Epithelial cell of esophagus (primary cell): ENCODE measurements around the gene CFAP74.
"Not testable (repeated sequence)": the region's sequence is repeated elsewhere in the genome, so short reads cannot be mapped to it uniquely, and the experiment has no call there.

Experiments used
- DNase-seq: peaks from one replicate; pipeline ENCODE4 v3.0.0; 2010; ENCODE audit warnings: low read depth
- H3K4me3 ChIP-seq: 2 replicates; pipeline ENCODE4 v1.5.1; 2011; ENCODE audit warnings: mild to moderate bottlenecking, low read length, control low read depth
- TF ChIP-seq, protein P1 (sequence below): IDR thresholded peaks from 2 replicates; pipeline ENCODE4 v1.5.1; 2011; ENCODE audit warnings: low read depth, mild to moderate bottlenecking, low read length, control low read depth, inconsistent platforms; ENCODE audit not compliant: insufficient read depth; ENCODE audit errors: missing control alignments

Gene CFAP74

DNA sequence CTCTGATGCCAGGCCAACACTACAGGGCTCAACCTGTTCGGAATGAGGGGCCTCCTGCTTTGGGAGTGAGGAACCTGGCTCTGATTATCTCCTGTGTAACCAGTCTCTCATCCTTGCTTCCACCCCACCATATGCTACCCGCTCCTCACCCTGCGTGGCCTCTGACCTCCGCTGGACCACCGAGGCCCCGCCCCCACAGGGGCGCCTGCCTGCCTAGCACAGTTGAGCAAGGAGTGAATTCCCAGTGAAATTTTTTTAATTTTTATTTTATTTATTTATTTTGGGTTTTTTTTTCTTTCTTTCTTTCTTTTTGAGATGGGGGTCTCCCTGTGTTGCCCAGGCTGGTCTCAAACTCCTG, 110.8 kb downstream of the CFAP74 start:
- DNase-seq = no peak
- no peak overlapping the region for H3K4me3 ChIP-seq
- TF ChIP-seq, protein P1, sequence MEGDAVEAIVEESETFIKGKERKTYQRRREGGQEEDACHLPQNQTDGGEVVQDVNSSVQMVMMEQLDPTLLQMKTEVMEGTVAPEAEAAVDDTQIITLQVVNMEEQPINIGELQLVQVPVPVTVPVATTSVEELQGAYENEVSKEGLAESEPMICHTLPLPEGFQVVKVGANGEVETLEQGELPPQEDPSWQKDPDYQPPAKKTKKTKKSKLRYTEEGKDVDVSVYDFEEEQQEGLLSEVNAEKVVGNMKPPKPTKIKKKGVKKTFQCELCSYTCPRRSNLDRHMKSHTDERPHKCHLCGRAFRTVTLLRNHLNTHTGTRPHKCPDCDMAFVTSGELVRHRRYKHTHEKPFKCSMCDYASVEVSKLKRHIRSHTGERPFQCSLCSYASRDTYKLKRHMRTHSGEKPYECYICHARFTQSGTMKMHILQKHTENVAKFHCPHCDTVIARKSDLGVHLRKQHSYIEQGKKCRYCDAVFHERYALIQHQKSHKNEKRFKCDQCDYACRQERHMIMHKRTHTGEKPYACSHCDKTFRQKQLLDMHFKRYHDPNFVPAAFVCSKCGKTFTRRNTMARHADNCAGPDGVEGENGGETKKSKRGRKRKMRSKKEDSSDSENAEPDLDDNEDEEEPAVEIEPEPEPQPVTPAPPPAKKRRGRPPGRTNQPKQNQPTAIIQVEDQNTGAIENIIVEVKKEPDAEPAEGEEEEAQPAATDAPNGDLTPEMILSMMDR = no peak

DNA sequence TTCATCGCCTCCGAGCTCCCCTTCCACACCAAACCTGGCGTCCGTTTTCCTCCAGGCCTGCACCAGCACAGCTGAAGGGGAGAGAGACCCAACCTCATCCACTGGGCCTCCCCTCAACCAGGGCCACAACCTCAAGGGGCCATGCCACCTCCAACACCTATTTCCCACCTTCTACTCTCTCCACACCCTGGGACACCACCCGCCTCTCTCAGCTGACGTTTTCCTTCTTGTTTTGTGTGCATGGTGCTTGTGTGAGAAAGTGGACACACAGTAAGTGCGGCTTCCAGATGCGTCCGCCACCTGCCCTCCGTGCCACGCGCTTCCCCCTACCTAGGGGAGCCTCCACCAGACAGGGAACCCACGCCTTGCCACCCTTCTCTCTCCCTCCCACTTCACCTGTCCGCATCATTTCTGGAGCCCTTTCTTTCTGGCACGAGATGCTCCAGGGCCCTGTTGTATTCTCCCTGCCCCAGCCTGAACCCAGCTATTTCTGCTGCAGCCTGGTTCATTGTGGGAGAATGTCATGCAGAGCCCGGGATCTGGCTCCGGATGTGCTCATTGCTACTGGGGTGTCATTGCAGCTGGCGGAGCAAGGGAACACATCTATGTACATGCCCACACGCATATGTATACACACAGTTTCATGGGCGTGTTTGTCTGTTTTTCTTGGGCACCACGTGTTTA, 111.4 kb downstream of the CFAP74 start:
- peak; percentile 78 for DNase-seq
- TF ChIP-seq, protein P1 = no peak
- H3K4me3 ChIP-seq = peak overlapping the region; percentile 70

DNA sequence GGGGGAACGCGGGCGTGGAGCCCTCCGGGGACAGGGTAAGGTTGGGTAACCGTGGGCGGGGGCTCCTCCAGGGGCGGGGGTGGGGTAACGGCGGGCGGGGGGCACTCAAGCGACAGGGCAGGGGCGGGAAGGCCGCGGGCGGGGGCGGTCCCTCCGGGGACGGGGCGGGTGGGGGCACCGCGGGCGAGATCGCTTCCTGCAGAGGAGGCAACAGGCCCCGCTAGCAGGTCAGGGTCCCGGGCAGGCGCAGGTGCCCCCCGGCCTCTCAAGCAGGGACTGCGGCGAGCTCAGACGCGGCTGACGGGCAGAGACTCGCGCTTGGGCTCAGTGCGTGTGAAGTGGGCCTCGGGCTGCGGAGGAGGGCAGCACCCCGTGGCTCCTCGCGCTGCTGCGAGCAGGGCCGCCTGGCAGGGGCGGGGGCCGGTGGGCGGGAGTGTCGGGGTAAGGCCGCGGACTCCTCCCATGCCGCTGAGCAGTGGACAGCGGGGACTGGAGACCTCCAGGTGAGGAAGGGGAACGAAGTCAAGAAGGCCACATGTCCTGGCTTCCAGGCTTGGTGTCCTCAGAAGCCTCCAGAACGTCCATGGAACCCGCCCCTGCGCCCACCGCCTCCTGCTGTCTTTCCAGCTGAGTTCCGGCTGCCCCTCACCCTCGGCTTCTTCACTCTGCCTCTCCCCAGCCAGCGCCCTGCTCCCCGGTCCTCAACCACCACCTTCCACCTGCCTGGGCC, 112.1 kb downstream of the CFAP74 start:
- peak; percentile 41 for DNase-seq
- TF ChIP-seq, protein P1 = no peak
- H3K4me3 ChIP-seq = peak overlapping the region; percentile 70

DNA sequence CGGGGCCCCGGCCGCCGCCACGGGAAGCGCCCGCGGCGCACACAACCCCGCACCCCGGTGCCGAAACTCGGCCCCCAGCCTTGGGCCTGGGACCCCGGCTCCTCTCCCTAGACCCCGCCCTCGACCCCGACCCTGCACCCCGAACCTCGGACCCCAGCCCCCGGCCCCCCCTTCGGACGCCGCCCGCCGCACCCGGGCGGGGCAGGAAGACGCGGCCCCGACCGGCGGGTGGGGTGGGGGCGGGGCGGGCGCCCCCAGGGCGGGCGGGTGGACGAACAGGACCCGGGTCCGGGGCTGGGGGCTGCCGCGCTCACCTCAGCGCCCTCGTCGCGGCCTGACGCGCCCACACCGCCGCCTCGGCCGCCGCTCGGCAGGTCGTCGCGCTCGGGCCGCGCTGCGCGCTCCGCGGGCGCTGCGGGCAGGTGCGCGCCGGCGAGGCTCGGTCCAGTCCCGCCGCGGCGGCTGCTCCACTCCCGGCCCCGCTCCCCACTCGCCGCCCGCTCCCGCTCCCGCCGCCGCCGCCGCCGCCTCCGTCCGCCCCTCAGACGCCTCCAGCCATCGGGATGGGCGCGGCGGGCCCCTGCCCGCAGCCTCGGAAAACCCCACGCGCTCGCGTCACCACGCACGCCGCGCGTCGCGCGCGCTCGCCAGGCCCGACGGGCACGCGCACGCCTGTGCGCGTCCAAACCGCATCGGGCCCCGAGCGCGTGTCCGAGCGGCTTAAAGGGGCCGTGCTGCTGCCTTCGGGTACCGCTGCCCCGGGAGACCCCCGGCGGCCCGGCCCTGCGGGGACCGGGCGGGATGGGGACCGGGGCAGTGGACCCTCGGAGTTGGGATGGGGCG, 112.9 kb downstream of the CFAP74 start, which contains the start of gene GNB1:
GNB1 (minus strand) TSS at position 582 of the 843 bp plus-strand sequence. CDS start 65,634 bp downstream, outside the sequence.
- H3K4me3 ChIP-seq = peak within 1 kb of the TSS; percentile 70
- TF ChIP-seq, protein P1 = no peak
- peak; percentile 88 for DNase-seq

DNA sequence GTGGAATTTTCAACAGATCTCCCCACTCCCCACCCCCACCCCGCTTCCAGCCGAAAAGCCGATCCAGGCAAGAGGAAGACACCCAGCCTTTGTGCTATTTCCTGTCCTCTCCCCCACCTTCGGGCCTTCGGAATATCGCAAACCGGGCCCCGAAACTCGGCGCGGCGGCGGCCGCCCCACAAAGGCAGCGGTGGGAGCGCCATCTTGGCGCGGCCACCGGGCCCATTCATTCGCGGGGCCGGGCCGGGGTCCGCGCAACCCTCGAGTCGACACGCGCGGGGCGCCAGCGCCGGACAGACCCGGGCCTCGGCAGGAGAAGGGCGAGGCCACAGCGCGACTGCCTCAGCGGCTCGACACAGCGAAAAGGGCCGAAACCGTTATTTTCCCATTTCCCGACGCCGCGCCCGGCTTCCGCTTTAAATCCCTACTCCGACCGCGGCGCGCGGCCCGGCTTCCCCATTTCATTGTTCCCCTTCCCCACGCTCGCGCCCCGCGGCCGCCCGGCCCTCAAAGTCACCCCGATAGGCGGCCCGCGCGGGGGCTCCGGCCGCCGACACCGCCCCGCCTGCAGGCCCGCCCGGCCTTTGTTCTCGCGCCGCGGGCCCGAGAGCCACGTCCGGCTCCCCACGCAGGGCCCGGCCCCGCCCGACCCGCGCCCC, 113.6 kb downstream of the CFAP74 start:
- TF ChIP-seq, protein P1 = no peak
- peak; percentile 43 for DNase-seq
- H3K4me3 ChIP-seq = peak overlapping the region; percentile 70

DNA sequence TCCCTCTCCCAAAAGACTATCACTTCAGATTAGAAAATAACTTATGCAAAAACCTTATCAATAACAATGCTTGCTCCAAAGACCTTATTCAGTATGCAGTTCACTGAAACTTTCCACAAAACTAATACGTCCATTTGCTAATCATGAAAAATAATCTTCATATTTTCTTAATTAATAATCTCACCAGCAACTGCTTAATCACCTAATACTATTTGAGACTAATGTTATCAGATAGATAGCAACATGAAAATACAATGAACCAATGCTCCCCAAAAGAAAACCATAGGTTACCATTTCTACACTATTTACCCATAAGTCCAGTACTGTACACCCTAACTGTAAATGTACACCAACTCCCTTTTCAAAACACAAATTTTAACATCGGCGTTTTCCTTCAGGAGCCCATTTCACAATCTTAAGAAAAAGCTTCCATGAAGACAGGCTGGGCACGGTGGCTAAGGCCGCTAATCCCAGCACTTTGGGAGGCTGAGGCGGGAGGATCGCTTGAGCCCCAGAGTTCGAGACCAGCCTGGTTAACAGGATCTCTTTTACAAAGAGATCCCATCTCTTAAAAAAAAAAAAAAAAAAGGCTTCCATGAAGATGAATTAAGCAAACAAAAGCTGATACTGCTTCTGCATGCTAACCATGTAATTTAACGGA, 114.4 kb downstream of the CFAP74 start:
- TF ChIP-seq, protein P1 = no peak
- DNase-seq = no peak
- peak overlapping the region; percentile 70 for H3K4me3 ChIP-seq

DNA sequence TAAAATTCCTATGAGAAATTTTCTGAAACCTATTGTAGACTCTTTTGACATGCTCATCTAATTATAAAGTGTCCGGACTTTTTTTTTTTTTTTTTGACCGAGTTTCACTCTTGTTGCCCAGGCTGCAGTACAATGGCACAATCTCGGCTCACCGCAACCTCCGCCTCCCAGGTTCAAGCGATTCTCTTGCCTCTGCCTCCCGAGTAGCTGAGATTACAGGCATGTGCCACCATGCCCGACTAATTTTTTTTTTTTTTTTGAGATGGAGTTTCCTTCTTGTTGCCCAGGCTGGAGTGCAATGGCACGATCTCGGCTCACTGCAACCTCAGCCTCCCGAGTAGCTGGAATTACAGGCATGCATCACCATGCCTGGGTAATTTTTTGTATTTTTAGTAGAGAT, 119.7 kb downstream of the CFAP74 start:
- not testable (repeated sequence) for DNase-seq, H3K4me3 ChIP-seq
